NCI-H2227 treated with DMSO at 0.1 percent for 48 hours (cell line): Measurements from ENCODE around the gene MRPL33.

Experiments
- DNase-seq: peaks from one replicate; lab custom pipeline; 2025; lab: John Stamatoyannopoulos, UW

MRPL33 gene

DNA sequence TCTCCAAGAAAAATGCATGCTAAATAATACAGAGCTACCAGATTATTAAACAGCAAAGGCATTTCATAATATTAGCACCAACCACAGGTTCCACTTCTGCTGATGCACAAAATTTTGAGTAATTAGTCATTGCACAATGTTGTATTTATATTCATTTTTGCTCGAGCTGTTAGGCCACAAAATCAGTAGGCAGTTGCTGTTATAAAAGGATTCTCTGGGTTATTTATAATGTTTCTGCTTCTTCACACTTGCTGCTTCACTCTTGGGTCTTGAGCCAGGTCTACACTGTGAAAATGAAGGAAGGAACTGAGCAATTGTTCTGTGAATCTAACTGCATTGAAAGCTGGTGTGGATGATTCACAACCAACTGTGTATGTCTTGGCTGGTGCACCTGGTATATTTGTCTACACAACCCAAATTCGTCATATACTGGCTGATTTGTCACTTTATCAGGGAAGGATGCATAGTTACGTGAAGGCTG lies 38.3 kb downstream of the MRPL33 start:
- DNase-seq, result no peak

DNA sequence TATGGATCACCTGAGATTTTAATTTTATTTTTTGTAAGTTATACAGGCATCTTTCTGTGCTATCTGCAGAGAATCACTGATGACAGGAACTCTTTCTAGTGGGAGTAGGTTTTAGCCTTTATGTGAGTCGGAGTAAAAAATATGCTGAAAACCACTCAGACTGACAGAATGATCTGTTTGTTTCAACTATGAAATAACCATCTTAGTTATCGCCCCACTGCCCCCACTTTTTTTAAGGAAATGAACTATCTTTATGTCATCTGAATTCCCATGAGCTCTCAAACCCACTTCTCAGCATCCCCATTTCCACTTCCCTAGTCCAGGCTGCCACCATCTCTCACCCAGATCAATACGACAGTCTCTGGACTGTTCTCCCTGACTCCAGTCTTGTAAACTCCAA lies 38.9 kb downstream of the MRPL33 start:
- no peak for DNase-seq

DNA sequence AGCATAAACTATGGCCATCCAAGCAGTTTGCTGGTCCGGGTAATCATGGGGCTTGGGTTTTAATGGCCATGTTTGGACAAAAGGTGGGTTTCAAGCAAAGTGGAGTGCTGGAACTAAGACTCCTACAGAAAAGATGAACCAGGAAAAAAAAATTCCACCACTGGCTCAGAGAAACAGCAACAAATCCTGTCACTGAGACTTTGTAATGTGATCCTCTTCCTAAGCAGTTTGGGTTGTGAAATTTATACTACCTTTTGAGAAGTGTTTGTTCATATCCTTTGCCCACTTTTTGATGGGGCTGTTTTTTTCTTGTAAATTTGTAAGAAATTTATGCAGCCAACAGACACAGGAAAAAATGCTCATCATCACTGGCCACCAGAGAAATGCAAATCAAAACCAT lies 40.2 kb downstream of the MRPL33 start:
- DNase-seq, result no peak

DNA sequence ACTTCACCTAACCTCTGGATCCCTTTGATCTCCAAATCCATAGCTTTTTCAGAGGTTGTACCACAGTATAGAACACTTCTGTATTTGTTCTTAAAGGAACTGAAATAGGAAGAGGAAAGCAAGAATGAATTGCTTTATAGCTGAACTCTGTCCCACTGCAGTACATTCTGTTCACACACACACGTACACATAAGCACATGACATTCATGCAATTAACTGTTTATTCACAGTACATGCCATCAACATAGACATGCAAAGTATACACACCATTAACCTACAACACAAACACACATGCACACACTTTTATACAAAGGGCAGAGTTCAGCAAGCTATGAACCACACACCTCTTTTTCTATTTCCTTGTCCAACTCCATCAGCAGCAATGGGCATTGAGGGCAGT lies 43.2 kb downstream of the MRPL33 start:
- no peak for DNase-seq

DNA sequence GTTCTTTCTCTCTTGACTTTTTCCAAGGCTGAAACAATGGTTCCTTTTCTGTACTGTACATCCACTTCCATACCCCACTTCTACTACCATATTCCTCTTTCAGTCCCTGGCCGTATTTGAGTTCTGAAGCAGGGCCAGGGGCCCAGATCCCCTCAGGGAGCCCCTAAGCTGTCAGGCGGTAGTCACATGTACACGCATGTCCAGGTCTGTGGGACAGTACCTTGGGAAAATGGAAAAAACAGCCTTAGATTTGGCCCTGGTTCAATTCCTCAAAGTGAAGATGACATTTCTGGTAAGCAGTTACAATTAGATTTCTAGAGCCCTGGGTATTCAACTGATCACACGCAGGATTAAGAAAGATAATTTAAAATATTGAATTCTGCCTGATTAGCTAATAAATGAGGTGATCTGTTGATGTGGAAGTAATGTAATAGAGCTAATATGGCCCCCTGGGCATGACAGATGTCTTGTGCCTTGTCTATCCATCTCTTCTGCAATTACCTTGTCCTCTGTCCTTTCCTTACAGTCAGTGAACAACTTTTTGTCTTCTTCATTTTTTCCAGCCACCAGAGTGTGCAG lies 44.4 kb downstream of the MRPL33 start:
- no peak for DNase-seq

DNA sequence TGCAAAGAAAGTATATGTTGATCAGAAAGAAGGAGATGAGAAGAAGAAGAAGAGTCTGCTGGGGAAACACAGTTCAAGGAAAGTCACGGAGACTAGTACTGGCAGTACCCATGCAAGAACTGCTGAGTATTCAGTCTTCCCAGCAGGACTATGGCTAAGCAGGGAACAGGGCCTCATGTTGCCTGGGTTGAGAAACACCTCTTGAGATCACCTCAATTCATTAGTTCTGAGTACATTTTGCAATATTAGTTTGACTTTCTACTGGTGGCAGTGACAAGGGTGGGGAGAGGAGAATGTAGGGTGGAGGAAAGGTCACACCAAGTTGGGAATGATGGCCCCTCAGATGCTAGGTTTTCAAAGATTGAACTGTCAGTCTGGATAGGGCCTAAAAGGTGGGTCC lies 50.5 kb downstream of the MRPL33 start:
- DNase-seq, result no peak

DNA sequence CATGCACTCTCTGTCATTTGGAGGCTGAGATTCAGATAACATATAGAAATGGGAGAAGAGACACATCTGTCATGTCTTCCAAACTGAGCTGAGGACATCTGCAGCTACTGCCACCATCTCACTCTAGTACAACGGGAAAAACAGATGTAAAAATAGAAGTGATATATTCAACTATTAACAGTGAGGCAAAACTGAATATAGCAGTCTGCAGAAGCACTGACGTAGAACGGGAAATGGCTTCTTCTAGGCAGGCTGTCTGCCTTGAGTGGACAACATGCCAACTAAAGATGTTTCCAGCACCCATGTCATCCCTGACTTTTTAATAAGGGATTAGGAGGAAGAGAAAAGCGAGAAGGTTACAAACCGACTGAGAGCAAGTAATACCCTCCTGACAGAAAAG lies 51.6 kb downstream of the MRPL33 start:
- no peak for DNase-seq

DNA sequence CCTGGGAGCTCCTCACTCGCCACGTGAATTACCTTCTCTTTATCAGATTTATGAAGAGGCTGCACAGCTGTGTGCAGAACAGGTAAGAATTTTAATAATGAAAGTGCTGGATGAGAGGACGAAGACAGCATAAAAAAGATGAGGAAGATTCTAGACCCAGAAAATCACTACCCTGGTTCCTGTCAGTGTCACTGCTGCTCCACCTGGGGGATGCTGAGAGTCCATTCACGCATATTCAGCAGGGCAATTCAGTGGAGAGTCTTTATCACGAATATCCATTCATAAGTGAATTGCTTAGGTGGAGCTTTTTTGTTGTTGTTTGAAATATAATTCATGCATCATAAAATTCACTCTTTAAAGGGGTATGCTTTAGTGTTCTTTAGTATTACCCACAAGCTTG lies 52.0 kb downstream of the MRPL33 start:
- DNase-seq, result no peak

DNA sequence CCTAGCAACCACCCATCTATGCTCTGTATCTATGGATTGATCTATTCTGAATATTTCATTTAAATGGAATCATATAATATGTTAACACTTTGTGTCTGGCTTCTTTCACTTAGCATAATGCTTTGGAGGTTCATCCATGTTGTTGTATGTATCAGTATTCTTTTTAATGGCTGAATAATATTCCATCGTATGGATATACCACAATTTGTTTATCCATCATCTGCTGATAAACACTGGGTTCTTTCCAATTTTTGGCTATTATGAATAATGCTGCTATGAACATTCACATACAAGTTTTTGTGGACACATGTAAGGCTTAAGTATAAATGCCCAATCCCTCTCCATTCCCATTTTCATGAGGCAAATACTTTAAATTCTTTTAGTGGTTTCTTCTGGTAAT lies 52.9 kb downstream of the MRPL33 start:
- DNase-seq, result no peak

DNA sequence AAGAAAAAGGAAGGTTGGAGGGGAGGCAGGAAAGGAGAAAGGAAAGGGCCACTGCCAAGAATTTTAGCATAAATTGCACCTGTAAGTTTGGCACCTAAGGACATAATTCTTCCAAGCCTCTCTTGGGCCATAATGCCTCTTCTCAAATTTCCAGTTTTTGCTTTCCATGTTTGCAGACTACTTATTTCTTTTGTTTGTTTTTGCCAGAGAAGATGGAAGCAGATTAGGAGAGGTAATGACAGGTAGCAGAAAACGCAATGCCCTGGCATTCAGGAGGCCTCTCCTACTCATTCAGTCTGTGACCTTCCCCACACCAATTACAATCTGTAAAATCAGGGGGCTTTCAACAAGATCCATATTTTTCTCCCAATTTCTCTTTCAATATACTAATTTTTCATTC lies 56.8 kb downstream of the MRPL33 start:
- no peak for DNase-seq
